ENCODE results near the gene HPS5.

GRCh38 chr11:18280438-18281045, 41.4 kb downstream of the HPS5 start:
- TF ChIP-seq POLR2A (IDR thresholded peaks at IDR 0.05; ENCODE audit: low read depth, low read length) (no peak), TAF1 (IDR thresholded peaks at IDR 0.05; ENCODE audit: low read depth, low read length) (no peak), SPI1 (IDR thresholded peaks at IDR 0.05; ENCODE audit: low read depth, low read length) (no peak)

Data from GM12891 (cell line).